ENCODE results near the gene CDSN. TPM values are rescaled to one million over a fixed set of nuclear protein-coding genes. Genes with fewer than 3 reads are reported as not detected.

Gene CDSN
- total and polyA plus RNA-seq, 2 experiments from 2014 or later = not detected

- WGBS, 2 experiments (ENCODE audit: low coverage in 1 of 2, low lambda C conversion rate in 2 of 2, missing lambda C conversion rate in 2 of 2) = 86 to 91% methylated on average over 12 of the region's 13 CpGs
- no peak for DNase-seq
- H3K27ac ChIP-seq = no peak overlapping the region
These were observed 8.5 kb downstream of the CDSN start for GRCh38 chr6:31111712-31112111.

DNA sequence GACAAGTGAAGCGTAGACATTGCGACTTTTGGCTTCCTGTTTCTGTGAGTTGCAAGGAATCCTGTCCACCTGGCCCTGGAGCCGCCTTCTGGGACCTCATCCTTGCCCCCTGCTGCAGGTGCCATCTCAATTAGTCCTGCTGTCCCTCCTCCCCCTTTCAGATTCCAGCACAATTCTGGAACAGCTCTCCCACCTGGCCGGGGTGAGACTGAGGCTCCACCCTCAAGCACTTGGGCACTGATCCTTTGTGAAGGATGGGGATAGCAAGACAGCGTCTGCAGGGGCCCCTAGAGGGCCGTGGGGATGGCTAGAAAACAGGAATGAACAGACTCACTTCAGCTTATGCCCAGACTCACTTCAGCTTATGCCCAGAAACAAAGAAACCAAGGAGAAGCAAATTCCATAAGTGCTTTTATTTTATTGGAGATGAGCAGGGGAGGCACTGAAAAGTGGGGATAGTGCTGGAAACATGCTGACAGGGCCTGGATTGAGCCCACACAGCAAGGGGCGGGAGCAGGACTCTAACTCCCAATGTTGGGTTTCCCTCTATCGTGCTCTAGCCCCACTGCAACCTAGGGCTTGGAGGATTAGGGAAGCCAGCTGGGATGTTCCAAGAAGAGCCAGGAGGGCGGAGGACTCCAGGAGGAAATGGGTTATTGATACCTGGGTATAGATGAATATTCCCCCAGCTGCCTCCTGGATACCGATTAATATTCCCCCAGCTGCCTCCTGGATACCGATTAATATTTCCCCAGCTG, 9.2 kb downstream of the CDSN start:
- in situ Hi-C loops (cut with MboI) = no loop called here
- no peak for DNase-seq

More at GRCh38 chr6:31111712-31112111, 8.5 kb downstream of the CDSN start:
- no peak overlapping the region for H3K4me3 ChIP-seq
- no peak overlapping the region for H2AFZ ChIP-seq
- TF ChIP-seq EZH2phosphoT487 (IDR thresholded peaks at IDR 0.05; ENCODE audit: insufficient read depth, low read depth) (no peak), EZH2 (IDR thresholded peaks at IDR 0.05; ENCODE audit: insufficient read depth, poor library complexity, severe bottlenecking) (no peak)
- in situ Hi-C loops (cut with MboI) = no loop called here
- no peak overlapping the region for H3K9ac ChIP-seq
- H3K4me2 ChIP-seq (ENCODE audit: unreplicated experiment) = no peak overlapping the region
- H3K4me1 ChIP-seq (ENCODE audit: insufficient read depth) = peaks cover 28% of the 10 kb centered on the region
- no peaks in the 10 kb centered on the region for H4K20me1 ChIP-seq (ENCODE audit: insufficient read depth)
- H3K36me3 ChIP-seq (ENCODE audit: low read depth) = no peaks in the 10 kb centered on the region
- no peaks in the 10 kb centered on the region for H3K9me3 ChIP-seq (ENCODE audit: low read depth)
- no peaks in the 10 kb centered on the region for H3K79me2 ChIP-seq (ENCODE audit: insufficient read depth)
- H3F3A ChIP-seq (ENCODE audit: insufficient read depth) = peaks cover 20% of the 10 kb centered on the region
- H3K27me3 ChIP-seq (replicated peaks; ENCODE audit: insufficient read depth) = peaks cover 13% of the 10 kb centered on the region; the same call in 1 of the 2 replicates
- H3K9me2 ChIP-seq (ENCODE audit: insufficient read depth) = no peaks in the 10 kb centered on the region

DNA sequence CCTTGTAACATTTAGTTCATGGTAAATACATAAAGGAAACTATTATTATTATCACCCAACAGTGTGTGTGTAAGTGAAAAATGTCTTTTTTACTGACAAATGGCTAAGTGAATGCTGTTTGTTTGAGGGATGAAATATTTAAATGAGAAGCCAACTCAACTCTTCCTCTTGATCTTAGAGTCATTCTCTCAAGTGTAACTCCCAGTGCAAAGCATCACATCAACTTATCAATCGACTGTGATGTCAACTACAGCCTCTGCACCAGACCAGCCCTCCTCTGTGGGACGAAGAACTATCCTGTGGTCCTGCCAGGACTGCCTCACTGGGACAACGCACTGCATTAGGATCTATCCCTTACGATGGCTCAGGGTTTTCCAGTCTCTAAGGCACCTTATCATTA, 13.2 kb downstream of the CDSN start:
- Histone ChIP-seq H3K4me1 (ENCODE audit: insufficient read depth) (no peaks in the 10 kb centered on the region), H3K9me2 (ENCODE audit: insufficient read depth) (no peaks in the 10 kb centered on the region), H3F3A (ENCODE audit: insufficient read depth) (no peaks in the 10 kb centered on the region), H3K9me3 (ENCODE audit: low read depth) (no peaks in the 10 kb centered on the region), H3K4me2 (ENCODE audit: unreplicated experiment) (no peak overlapping the region), H3K4me3 (no peak overlapping the region), H3K79me2 (ENCODE audit: insufficient read depth) (no peaks in the 10 kb centered on the region), H3K36me3 (ENCODE audit: low read depth) (no peaks in the 10 kb centered on the region), H3K9ac (no peak overlapping the region), H3K27me3 (replicated peaks; ENCODE audit: insufficient read depth) (peaks cover 13% of the 10 kb centered on the region; the same call in 1 of the 2 replicates), H3K27ac (no peak overlapping the region), H2AFZ (no peak overlapping the region), H4K20me1 (ENCODE audit: insufficient read depth) (no peaks in the 10 kb centered on the region)
- TF ChIP-seq EZH2phosphoT487 (IDR thresholded peaks at IDR 0.05; ENCODE audit: insufficient read depth, low read depth) (no peak), EZH2 (IDR thresholded peaks at IDR 0.05; ENCODE audit: insufficient read depth, poor library complexity, severe bottlenecking) (no peak)
- in situ Hi-C loops (cut with MboI) = no loop called here
- WGBS, 2 experiments (ENCODE audit: low coverage in 1 of 2, low lambda C conversion rate in 2 of 2, missing lambda C conversion rate in 2 of 2) = 17 to 19% methylated on average over 4 of the region's 4 CpGs
- DNase-seq = no peak

More for the DNA sequence above, 9.2 kb downstream of the CDSN start:
- Histone ChIP-seq H3K9me3 (ENCODE audit: low read depth) (no peaks in the 10 kb centered on the region), H3K9me2 (ENCODE audit: insufficient read depth) (no peaks in the 10 kb centered on the region), H4K20me1 (ENCODE audit: insufficient read depth) (no peaks in the 10 kb centered on the region), H3K27me3 (replicated peaks; ENCODE audit: insufficient read depth) (peaks cover 13% of the 10 kb centered on the region; the same call in 1 of the 2 replicates), H3F3A (ENCODE audit: insufficient read depth) (peaks cover 20% of the 10 kb centered on the region), H3K4me1 (ENCODE audit: insufficient read depth) (peaks cover 28% of the 10 kb centered on the region), H3K4me2 (ENCODE audit: unreplicated experiment) (no peak overlapping the region), H3K4me3 (no peak overlapping the region), H3K79me2 (ENCODE audit: insufficient read depth) (no peaks in the 10 kb centered on the region), H3K27ac (no peak overlapping the region), H3K9ac (no peak overlapping the region), H2AFZ (no peak overlapping the region), H3K36me3 (ENCODE audit: low read depth) (no peaks in the 10 kb centered on the region)
- 71 to 72% methylated on average over 10 to 11 of the region's 11 CpGs for WGBS, 2 experiments (ENCODE audit: low coverage in 1 of 2, low lambda C conversion rate in 2 of 2, missing lambda C conversion rate in 2 of 2)
- TF ChIP-seq EZH2phosphoT487 (IDR thresholded peaks at IDR 0.05; ENCODE audit: insufficient read depth, low read depth) = no peak

GRCh38 chr6:31103136-31103535, 17.1 kb downstream of the CDSN start:
- in situ Hi-C loops (cut with MboI) = no loop called here
- Histone ChIP-seq H3K9ac (no peak overlapping the region), H3K4me3 (no peak overlapping the region), H2AFZ (no peak overlapping the region), H3K27me3 (replicated peaks; ENCODE audit: insufficient read depth) (no peaks in the 10 kb centered on the region), H3K9me2 (ENCODE audit: insufficient read depth) (no peaks in the 10 kb centered on the region), H3K4me2 (ENCODE audit: unreplicated experiment) (no peak overlapping the region), H3K79me2 (ENCODE audit: insufficient read depth) (no peaks in the 10 kb centered on the region), H3K27ac (no peak overlapping the region), H3F3A (ENCODE audit: insufficient read depth) (no peaks in the 10 kb centered on the region), H3K4me1 (ENCODE audit: insufficient read depth) (no peaks in the 10 kb centered on the region), H3K36me3 (ENCODE audit: low read depth) (no peaks in the 10 kb centered on the region), H3K9me3 (ENCODE audit: low read depth) (no peaks in the 10 kb centered on the region), H4K20me1 (ENCODE audit: insufficient read depth) (no peaks in the 10 kb centered on the region)
- WGBS, 2 experiments (ENCODE audit: low coverage in 1 of 2, low lambda C conversion rate in 2 of 2, missing lambda C conversion rate in 2 of 2) = 82 to 95% methylated on average over 2 of the region's 2 CpGs
- DNase-seq = no peak
- no peak for TF ChIP-seq EZH2phosphoT487 (IDR thresholded peaks at IDR 0.05; ENCODE audit: insufficient read depth, low read depth)
- no peak for TF ChIP-seq EZH2 (IDR thresholded peaks at IDR 0.05; ENCODE audit: insufficient read depth, poor library complexity, severe bottlenecking)

Measured in GM23248 (cell line).